GM19025 (cell line): ENCODE measurements around the gene PDE4D.

Experiments used
- ATAC-seq: cut with Tn5 transposase; IDR thresholded peaks from one replicate; pipeline ENCODE4 v1.9.1; 2021; ENCODE audit warnings: mild to moderate bottlenecking, low read depth, moderate library complexity; ENCODE audit not compliant: unreplicated experiment

Gene PDE4D

GRCh38 chr5:59174248-59174844, 719.2 kb downstream of the PDE4D start:
- ATAC-seq: no peak

GRCh38 chr5:59173578-59173977, 719.9 kb downstream of the PDE4D start:
- no peak for ATAC-seq

GRCh38 chr5:59171131-59171530, 722.4 kb downstream of the PDE4D start:
- no peak for ATAC-seq

GRCh38 chr5:59169768-59170150, 723.8 kb downstream of the PDE4D start:
- ATAC-seq: no peak

- ATAC-seq: no peak
These were observed 724.3 kb downstream of the PDE4D start for GRCh38 chr5:59169081-59169767.

GRCh38 chr5:59168067-59168466, 725.5 kb downstream of the PDE4D start:
- no peak for ATAC-seq

- no peak for ATAC-seq
These were observed 729.3 kb downstream of the PDE4D start for GRCh38 chr5:59164041-59164830.

GRCh38 chr5:59161221-59162105, 732.1 kb downstream of the PDE4D start:
- ATAC-seq: no peak

GRCh38 chr5:59158637-59159391, 734.7 kb downstream of the PDE4D start:
- no peak for ATAC-seq

- ATAC-seq: no peak
These were observed 735.4 kb downstream of the PDE4D start for GRCh38 chr5:59158165-59158564.

GRCh38 chr5:59157068-59157467, 736.5 kb downstream of the PDE4D start:
- ATAC-seq: no peak

GRCh38 chr5:59152701-59153245, 740.8 kb downstream of the PDE4D start:
- ATAC-seq: no peak

GRCh38 chr5:59151162-59151889, 742.2 kb downstream of the PDE4D start:
- ATAC-seq: no peak

- no peak for ATAC-seq
These were observed 743.7 kb downstream of the PDE4D start for GRCh38 chr5:59149827-59150226.

GRCh38 chr5:59149271-59149670, 744.3 kb downstream of the PDE4D start:
- no peak for ATAC-seq

- no peak for ATAC-seq
These were observed 746.8 kb downstream of the PDE4D start for GRCh38 chr5:59146729-59147128.

- peak; percentile 90 for ATAC-seq
These were observed 749.6 kb downstream of the PDE4D start for GRCh38 chr5:59143926-59144333.

- ATAC-seq: no peak
These were observed 750.6 kb downstream of the PDE4D start for GRCh38 chr5:59142927-59143326.

GRCh38 chr5:59142138-59142537, 751.4 kb downstream of the PDE4D start:
- no peak for ATAC-seq
